A673 (cell line): ENCODE data around the gene ARMC10.
"Not testable (repeated sequence)": the region's sequence is repeated elsewhere in the genome, so short reads cannot be mapped to it uniquely, and the experiment has no call there.

Experiments
- CTCF ChIP-seq: fragments of 300-800, 200-600 bp; sonication (generic); conservative IDR thresholded peaks from 2 replicates; pipeline ENCODE4 v1.5.1; 2017; ENCODE audit warnings: low read depth, mild to moderate bottlenecking, antibody characterized with exemption, low read length, moderate library complexity, mixed read lengths
- EZH2 ChIP-seq: fragments of 200-600 bp; sonication (generic); IDR thresholded peaks from 2 replicates; pipeline ENCODE4 v1.6.1; 2017; ENCODE audit warnings: borderline replicate concordance, low read depth, mild to moderate bottlenecking, mixed read lengths, antibody characterized with exemption, low read length; ENCODE audit not compliant: poor library complexity, severe bottlenecking

- TF ChIP-seq EZH2, CTCF: not testable (repeated sequence)
Measured at GRCh38 chr7:103034318-103034717, 40.6 kb upstream of the ARMC10 start.
